Stimulated activated CD4-positive, alpha-beta T cell treated with anti-CD3 and anti-CD28 coated beads, Interleukin-15, amount 100 ng/mL, for 48 hours (primary cell): ENCODE measurements around the gene EML2.
A peak's percentile ranks its signal among the peaks of the same experiment; 100 is the strongest.
"Not testable (repeated sequence)": the region's sequence is repeated elsewhere in the genome, so short reads cannot be mapped to it uniquely, and the experiment has no call there.

Source experiments
- DNase-seq, 2 donors: peaks; one replicate each; pipeline ENCODE4 v3.0.0-alpha.2; 2020; ENCODE audit warnings: low read depth in 2 of 2

Gene EML2

DNA sequence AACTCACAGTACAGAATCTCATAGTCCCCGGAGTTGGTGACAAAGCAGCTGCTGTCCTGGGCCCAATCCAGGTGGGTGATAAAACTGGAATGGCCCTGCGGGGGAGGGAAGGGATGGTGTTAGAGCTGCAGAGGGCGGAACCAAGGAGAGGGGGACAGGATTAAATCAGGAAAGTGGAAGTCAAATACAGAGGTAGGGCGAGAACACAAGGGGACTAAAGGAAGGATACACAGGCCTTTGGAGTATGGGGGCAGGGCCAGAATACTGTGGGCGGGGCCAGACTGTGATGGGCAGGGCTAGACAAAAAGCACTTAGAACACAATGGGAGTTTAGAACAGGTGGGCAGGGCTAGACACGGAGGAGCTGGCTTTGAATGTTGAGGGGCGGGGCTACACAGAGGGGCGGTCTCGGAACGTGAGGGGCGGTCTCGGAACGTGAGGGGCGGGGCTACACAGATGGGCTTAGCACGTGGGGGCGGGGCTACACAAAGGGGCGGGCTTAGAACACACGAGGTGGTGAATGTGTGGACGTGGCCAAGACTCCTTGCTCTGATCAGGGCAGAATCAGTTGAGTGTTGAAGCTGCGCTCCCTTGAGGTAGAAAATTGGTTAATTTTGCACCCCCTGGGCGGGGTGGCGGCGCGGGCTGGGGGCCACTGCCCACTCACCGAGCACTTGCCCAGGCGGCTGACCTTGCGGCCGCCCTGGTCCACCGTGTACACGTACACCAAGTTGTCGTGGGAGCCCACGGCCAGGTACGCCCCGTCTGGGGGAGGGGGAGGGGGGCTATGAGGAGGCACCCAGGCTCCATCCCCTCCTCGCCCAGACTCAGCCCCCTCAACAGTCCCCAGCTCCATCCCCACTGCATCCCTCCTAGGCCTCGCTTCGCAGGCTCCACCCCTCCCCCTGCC, 23.1 kb downstream of the EML2 start:
- DNase-seq: peak; percentile 89 to 90

DNA sequence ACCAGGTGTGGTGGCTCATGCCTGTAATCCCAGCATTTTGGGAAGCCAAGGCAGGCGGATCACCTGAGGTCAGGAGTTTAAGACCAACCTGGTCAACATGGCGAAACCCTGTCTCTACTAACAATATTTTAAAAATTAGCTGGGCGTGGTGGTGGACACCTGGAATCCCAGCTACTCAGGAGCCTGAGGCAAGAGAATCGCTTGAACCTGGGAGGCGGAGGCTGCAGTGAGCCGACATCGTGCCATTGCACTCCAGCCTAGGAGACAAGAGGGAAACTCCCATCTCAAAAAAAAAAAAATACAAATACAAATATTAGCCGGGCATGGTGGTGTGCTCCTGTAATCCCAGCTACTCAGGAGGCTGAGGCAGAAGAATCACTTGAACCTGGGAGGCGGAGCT, 24.1 kb downstream of the EML2 start:
- not testable (repeated sequence) for DNase-seq

DNA sequence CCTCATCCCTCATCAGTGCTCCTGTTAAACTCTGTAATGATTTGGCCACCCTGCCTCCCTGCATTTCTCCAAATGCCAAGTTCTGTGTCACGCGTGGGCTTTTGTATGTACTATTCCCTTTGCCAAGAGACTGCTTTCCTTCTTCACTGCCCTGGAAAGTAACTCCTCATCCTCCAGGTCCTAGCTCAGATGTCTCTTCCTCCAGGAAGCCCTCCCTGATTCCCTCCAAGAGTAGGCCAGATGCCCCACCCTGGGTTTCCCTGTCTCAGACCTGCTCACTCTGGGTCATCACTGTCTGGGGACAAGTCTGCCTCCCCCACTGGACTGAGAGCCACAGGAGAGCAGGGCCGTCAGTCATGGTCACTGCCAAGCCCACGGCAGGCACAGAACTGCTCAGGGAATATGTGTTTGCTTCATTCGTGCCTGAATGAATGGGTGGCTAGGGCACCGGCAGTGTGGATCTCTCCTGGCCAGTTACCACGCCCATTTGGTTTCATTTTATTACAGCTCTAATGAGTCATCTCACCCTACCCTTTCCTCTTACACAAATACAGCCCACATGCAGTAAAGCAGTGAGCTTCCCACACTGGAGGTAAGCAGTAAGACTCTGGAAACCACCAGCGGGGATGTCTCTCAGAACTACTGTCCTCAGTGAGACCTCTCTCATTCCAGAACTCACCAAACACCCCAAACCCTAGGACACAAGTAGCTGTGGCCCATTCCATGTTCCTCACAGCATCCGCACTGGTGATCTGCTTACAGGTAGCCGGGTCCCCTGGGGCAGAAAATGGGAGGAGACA, 25.1 kb downstream of the EML2 start:
- DNase-seq: peak; percentile 29 to 38

DNA sequence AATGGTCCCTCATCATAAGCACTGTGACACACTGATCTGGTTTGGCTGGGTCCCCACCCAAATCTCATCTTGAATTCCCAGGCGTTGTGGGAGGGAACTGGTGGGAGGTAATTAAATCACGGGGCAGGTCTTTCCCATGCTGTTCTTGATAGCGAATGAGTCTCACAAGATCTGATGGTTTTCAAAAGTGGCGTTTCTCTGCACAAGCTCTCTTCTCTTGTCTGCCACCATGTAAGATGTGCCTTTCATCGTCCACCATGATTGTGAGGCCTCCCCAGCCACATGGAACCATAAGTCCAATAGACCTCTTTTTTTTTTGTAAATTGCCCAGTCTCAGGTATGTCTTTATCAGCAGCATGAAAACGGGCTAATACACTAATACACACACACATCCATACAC, 30.2 kb downstream of the EML2 start:
- DNase-seq: no peak

DNA sequence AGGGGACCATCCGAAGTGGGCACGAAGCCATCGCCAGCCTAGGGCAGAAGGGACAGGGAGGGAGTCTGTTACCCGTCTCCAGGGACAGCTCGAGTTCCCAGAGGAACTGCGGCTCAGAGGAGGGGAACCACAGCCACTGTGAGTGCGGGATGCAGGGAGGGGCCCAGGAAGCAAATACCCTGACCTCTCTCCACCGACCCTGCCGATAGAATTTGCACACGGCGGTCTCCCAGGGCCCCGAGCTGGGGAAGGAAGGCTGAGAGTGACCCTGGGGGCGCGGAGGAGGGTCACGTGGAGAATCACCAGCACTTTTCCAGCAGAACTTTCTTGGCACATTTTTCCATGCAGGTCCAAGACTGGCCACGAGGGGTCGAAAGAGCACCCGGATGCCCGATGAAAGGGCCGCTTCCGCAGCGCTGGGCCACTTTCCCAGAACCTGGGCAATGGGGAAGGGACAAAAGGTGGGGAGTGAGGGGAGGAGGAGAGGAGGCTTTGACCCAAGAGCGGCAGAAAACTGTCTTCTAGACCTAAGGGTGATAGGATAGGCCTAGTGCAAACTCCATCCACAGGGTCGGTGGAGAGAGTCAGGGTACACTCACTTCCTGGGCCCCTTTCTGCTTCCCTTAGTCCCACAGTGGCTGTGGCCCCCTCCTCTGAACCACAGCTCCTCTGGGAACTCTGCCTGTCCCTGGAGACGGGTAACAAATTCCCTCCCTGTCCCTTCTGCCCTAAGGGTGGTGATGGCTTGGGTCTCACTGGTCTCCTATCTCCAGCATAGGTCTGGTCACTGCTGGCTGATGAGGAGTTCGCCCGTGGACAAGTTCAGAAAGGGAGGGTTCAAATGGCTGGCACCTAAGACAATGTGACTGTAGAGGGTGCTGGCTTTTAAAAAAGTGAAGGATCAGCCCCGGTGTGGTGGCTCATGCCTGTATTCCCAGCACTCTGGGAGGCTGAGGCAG, 31.8 kb downstream of the EML2 start:
- DNase-seq: no peak

DNA sequence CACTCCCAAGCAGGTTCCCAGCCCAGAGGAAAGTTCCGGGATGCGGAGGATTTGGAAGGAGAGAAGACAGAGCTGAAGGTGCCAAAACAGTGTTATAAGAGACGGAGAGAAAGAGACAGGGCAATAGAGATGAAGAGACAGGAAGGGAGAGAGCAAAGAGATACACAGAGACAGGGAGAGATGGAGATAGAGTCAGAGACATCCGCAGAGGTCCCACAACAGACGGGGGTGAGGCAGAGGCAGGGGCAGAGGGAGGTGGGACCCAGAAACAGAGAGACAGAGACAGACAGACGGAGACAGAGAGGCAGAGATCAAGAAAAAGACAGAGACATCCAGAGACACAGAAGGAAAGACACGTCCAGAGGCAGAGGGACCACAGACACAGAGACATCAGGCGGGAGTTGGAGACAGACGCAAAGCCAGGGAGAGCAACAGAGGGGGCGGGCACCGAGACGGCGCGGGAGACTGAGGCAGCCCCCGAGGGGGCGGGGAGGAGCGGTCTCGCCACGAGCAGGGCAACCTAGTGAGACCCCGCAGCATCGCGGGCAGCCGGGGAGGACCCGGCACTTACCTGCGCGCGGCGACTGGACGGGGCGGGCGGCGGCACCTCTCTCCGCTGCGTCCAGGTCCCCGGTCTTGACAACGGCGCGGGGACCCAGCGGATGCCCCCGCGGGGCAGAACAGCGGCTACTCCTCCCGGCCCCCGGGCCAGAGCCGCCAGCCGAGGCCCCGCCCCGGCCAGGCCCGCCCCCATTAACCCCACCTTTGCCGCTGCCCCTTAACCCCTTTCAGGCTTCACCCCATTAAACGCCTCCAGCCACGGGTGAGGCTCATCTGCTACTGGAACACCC, 37.4 kb downstream of the EML2 start, which contains the start of gene GPR4:
Gene GPR4, minus strand, starts transcription at position 689 of the 851 bp plus-strand sequence. CDS start 10,346 bp downstream, outside the sequence.
- DNase-seq: no peak

DNA sequence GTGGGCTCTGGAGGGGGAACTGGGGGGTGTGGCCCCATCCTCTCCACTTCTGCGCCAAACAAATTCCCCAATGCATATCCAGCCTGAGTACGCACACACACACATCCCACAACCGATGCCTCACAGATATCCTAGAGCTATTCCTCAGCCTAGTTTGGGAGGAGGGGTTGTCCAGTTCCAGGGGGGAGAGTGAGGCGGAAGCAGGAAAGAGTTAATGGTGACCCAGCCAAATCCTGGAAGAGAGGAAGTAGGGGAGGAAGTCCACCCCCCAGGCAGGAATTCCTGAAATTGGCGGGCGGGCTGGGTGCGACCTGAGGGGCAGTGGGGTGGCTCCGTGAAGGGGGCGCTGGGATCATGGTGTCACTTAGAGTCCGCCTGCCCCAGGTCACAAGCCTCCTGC, 38.1 kb downstream of the EML2 start:
- DNase-seq: no peak

DNA sequence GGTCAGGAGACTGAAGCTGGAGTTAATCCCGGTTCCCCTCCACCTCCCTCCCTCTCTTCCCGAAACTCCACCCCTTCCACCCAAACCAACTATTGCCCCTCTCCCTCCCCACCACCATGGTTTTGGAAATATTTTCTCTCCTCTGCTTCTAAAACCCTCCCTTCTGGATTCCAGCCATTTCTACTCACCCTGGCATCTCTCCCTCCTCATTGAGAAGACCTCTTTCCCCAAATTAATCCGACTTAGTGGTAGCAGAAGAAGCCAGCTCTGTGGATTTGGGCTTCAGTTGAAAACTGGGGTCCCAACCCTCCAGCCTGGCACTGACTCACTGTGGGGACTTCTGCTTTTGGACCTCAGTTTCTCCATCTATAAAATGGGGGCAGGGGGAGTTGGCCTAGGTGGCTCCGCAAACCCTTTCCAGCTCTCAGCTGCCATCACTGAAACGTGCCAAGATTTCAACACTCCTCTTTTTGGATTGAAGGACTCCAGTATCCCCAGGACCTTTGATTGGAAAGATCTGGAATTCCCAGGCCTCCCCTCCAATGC, 38.8 kb downstream of the EML2 start:
- DNase-seq: no peak

DNA sequence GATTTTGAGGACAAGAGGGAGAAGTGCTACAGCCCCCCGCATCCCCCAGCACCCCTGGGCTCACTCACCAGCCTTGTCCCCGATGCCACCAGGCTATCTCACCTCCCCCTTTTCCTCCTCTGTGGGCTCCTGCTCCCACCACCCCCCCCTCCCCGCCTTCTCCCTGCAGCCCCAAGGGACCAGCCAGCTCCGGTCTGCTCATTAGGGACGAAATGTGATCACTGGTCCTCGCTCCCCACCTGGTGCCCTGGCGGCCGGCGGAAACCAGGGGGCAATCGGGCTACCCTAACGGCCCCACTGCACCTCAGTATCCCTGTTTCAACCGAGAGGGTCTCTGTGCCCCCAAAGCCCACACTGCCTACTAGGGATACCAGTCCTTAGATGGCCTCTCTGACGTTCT, 39.9 kb downstream of the EML2 start:
- DNase-seq: no peak

DNA sequence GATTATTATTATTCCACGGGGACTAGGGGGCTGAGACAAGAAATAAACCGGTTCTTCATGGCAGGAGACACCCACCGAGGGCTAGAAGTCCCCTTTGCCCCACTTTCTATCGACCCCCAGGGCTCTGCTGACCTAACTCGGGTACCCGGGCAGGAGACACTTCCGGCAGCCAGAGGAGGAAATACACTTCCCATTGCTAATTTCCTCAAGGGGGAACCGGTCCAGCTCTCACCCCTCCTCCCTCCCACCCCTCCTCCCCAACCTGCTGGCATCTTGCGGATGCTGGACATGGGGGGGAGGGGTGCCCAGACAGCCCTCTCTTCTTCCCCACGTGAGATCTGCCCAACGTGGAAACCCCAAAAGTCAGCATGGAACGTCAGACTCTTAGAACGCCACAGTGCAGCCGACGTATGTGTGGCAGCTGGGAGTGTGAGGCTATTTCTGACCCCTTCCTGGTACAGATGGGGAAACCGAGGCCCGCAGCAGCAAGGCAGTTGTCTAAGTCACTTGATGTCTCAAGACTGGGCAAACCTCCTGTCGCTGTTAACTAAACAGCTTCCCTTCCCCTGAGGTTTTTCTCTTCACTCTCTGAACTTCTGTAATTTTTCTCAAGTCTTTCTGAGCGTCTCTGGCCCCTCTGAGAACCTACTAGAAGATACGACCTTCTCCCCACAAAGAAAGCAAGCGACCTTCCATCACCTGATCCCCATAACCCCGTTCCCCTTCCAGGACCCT, 40.8 kb downstream of the EML2 start:
- DNase-seq: no peak

DNA sequence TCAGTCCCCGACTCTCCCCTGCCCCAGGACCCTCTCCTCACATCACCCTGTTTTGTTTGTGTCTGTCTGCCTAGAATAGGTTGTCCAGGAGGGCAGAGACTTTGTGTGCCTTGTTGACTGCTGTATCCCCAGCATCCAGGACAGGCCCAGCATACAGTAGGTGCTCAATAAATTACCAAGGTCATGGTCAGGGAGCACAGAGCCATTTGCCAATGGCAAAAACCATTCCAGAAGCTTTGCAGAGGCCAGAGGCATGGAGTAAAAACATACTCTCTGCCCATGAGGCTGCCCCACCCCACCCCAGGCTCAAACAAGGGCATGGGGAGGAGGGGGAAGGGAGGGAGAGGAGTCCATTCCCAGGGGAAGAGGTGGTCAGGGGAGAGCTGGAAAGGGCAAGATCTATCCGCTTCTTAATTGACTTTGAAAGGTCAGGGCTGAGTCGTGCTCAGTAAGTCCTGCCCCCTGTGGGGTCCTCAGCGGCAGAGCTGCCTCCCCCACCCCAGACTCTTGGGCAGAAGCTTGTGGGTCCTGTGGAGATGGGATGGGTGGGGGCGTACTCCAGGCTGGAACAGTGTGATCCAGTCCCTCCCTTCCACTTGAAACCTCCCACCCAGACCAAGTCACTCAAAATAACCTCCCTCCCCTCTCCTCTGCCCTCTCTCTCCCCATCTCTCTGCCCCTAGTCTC, 41.6 kb downstream of the EML2 start:
- no peak for DNase-seq

DNA sequence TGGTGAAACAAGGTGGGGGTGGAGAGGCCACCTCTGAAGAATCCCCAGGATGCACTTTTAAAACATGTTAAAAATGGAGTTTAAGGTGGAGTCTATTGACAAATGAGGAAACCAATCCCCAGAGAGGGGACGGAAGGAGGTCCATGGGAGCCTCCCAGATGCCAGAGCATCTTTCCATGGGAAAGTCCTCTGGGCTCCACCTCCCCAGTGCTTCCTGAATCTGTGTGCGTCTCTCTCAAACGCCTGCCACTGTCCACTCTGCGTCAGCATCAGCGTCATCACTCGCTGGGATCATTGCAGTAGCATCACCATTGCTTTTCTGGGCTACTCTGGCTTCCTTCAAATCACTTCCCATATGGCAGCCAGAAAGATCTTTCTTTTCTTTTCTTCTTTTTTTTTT, 43.4 kb downstream of the EML2 start:
- DNase-seq: no peak

DNA sequence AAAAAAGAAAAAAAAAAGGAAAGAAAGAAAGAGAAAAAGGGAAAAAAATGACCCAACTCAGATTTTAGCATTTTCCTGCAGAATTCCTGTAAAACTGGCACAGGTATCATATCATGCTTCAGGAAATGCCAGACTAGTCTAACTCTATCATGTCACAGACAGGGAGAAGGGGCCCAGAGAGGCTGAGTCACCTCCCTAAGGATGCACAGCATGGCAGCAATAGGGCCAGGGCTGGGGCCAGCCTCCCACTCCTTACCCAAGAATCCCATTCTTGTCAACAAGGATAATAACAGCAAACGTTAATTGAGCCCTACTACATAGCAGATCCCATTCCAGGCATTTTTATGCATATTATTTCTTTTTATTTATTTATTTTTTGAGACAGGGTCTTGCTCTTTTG, 45.7 kb downstream of the EML2 start:
- no peak for DNase-seq

DNA sequence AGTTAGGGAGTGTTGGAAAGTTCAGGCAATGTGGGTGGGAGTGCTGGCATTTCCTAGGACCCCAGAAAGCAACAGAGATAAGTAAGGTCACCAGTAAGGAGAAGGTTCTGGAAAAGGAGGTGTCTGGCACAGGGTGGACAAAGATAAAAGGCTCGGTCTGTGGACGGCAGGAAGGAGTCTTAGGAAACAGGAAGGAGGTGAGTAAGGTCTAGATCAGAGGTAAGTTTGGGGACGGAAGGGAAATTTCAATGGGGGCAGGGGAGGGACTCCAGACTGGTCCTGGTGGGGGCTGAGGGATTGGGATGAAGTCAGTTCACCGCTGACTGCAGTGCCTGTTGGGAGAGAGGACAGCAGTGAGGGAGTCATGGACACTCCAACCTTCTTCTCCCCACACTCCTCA, 46.8 kb downstream of the EML2 start:
- no peak for DNase-seq

DNA sequence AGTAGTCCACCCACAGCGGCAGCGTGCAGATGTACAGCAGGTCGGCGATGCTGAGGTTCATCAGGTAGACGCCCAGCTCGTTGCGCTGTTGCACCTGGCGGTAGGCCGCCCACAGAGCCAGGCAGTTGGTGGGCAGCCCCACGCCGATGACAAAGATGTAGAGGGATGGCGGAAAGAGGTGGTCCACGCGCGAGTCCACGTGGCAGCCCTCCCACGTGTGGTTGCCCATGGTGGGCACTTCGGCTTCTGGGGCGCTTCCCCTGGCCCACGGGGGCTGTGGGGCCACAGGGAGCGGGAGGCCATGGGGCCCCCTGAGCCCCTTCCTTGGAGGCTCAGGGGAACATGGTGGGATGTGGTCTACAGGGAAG, 47.6 kb downstream of the EML2 start:
- no peak for DNase-seq

DNA sequence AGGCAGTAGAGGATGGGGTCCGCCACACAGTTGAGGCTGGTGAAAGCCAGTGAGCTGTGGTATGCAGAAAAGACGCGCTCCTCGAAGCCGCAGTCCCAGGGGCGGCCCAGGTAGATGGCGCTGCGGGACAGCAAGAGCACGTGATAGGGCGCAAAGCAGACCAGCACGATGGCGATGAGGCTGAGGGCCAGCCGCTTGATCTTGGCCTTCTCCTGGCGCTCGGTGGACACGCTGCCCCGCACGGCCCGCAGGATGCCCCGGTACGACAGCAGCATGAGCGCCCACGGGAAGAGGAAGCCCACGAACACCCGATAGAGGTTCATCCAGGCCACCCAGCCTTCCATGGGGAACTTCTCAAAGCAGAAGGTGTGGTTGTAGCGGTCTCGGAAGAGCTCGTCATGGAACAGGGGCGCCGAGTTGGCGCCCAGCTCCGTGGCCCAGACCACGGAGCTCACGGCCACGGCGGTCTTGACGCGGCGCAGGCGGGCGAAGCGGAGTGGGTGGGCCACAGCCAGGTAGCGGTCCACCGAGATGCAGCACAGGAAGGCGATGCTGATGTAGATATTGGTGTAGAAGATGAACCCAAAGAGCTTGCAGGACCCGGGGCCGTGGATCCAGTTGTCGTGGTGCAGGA, 48.1 kb downstream of the EML2 start:
- peak in 1 of 2 donors; percentile 38 for DNase-seq

DNA sequence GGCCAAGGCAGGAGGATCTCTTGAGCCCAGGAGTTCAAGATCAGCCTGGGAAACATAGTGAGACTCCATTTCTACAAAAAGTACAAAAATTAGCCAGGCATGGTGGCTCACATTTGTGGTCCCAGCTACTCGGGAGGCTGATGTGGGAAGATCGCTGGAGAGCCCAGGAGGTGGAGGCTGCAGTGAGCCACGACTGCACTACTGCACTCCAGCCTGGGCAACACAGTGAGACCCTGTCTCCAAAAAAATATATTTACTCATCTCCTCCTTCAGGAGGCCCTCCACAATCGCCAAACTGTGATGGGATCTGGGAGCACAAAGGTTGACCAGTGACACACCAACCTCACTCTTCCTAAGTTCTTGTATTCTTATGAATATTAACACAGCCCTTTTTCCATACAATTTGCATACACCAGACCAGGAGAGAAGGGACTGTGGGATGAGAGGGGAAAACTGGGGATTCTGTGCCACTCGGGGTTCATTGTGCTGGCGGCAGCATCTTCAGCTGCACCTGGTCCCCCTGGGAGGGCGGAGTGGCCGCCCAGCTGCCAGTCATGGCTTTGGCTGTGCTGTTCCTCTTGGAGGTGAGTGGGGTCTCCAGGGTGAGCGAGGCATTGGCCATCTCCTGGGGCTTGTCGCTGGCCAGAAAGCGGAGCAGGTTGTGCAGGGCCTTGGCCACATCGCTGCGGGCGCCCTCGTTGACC, 48.7 kb downstream of the EML2 start:
- DNase-seq: no peak

DNA sequence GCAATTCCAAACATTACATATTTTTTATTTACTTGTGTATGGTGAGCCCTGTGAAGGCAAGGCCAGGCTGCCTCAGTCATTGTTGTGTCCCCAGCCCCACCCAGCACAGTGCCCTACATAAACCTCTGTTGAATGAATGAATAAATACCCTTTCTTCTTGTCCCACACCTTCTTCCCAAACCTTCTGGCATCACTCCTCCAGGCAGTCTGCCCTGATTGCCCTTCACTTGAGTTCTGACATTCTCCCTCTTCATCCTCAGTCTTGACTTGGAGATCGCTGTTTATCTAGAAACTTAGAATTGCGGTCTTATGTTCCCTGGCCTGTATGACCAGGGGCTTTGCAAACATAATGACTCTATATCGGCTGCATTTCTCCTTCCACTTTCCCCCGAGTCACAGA, 49.4 kb downstream of the EML2 start:
- no peak for DNase-seq
